AG04450 (cell line): ENCODE results near the gene LIMK2. TPM values are rescaled to one million over a fixed set of nuclear protein-coding genes. Genes with fewer than 3 reads are reported as not detected.
A peak's percentile ranks its signal among the peaks of the same experiment; 100 is the strongest.

ENCODE experiments used
- CTCF ChIA-PET: fragments of 300-600, 350-600 bp; formaldehyde crosslinking; extraction: SDS; loops from one replicate; lab custom pipeline; 2022; ENCODE audit warnings: antibody characterized with exemption, inconsistent platforms; lab: Charles Lee
- POLR2A ChIA-PET: fragments of 350-600 bp; formaldehyde crosslinking; extraction: SDS; loops from one replicate; lab custom pipeline; 2021; ENCODE audit warnings: antibody characterized with exemption, inconsistent platforms; lab: Yijun Ruan, JAX
- DNase-seq: peaks from one replicate; pipeline ENCODE4 v3.0.0-alpha.2; 2011; ENCODE audit warnings: low read depth, low spot score
- H3K27ac ChIP-seq: one replicate; pipeline ENCODE4 v1.5.1; 2012; ENCODE audit warnings: low read depth, low read length, control low read depth
- H3K27me3 ChIP-seq: one replicate; pipeline ENCODE4 v1.6.0; 2012; ENCODE audit warnings: low read length; ENCODE audit not compliant: control insufficient read depth, insufficient read depth
- H3K4me3 ChIP-seq: 2 replicates; pipeline ENCODE4 v1.5.1; 2011; ENCODE audit warnings: mild to moderate bottlenecking, low read depth, low read length, control low read depth
- H3K9me3 ChIP-seq: 2 replicates; pipeline ENCODE4 v1.5.1; 2012; ENCODE audit warnings: low read length; ENCODE audit not compliant: control insufficient read depth, insufficient read depth
- CTCF ChIP-seq: IDR thresholded peaks from 2 replicates; pipeline ENCODE4 v1.5.1; 2011; ENCODE audit warnings: low read depth, low read length, control low read depth, inconsistent platforms
- polyA plus RNA-seq: library from polyadenylated mRNA; depleted of rRNA; stranded (reverse); fragments of >200 nt; gene quantifications from 2 replicates; pipeline ENCODE4 v1.2.3, GENCODE V29; 2011

Gene LIMK2
- polyA plus RNA-seq, 1 experiment = 5.0 TPM

GRCh38 chr22:31176923-31177322 is 35.2 kb upstream of the LIMK2 start:
- Histone ChIP-seq H3K27ac (peak overlapping the region; percentile 90), H3K27me3 (no peaks in the 10 kb centered on the region), H3K9me3 (no peaks in the 10 kb centered on the region), H3K4me3 (no peak overlapping the region)
- POLR2A ChIA-PET = interaction anchor here (1.0 kb wide), 1 partner anchor 21 kb away, joined by 3 read pairs; no protein-coding TSS in a partner anchor
- no peak for TF ChIP-seq CTCF
- CTCF ChIA-PET = interaction anchor here (1.3 to 2.8 kb wide), 3 partner anchors 11 to 115 kb away, joined by 3 to 13 read pairs (median 3); partner anchors contain the start of genes PIK3IP1 and SELENOM
- DNase-seq = no peak

- CTCF ChIA-PET = interaction anchor here (1.0 to 2.8 kb wide), 6 partner anchors 10 to 114 kb away, joined by 3 to 13 read pairs (median 4); partner anchors contain the start of genes PIK3IP1 and SELENOM
- no peak overlapping the region for H3K4me3 ChIP-seq
- peak; percentile 83 for DNase-seq
- H3K9me3 ChIP-seq = no peaks in the 10 kb centered on the region
- peak overlapping the region; percentile 90 for H3K27ac ChIP-seq
- H3K27me3 ChIP-seq = no peaks in the 10 kb centered on the region
- peak; percentile 12; the same call in 1 of the 2 replicates for TF ChIP-seq CTCF
- POLR2A ChIA-PET = interaction anchor here (0.6 to 1.0 kb wide), 2 partner anchors 22 to 314 kb away, joined by 3 read pairs; no protein-coding TSS in a partner anchor
Observed at GRCh38 chr22:31177420-31178162, 34.5 kb upstream of the LIMK2 start.

GRCh38 chr22:31178859-31179258 is 33.2 kb upstream of the LIMK2 start:
- Histone ChIP-seq H3K27me3 (no peaks in the 10 kb centered on the region), H3K4me3 (no peak overlapping the region), H3K9me3 (no peaks in the 10 kb centered on the region), H3K27ac (peak overlapping the region; percentile 21)
- no peak for DNase-seq
- CTCF ChIA-PET = interaction anchor here (1.1 to 2.8 kb wide), 5 partner anchors 13 to 93 kb away, joined by 3 to 13 read pairs (median 3); partner anchors contain the start of genes LIMK2 and SELENOM
- TF ChIP-seq CTCF = no peak
- POLR2A ChIA-PET = no interaction called here

GRCh38 chr22:31179345-31179744 is 32.8 kb upstream of the LIMK2 start:
- no peak for DNase-seq
- Histone ChIP-seq H3K4me3 (no peak overlapping the region), H3K27me3 (no peaks in the 10 kb centered on the region), H3K9me3 (peaks cover 3% of the 10 kb centered on the region; the same call in 1 of the 2 replicates), H3K27ac (no peak overlapping the region)
- TF ChIP-seq CTCF = no peak
- ChIA-PET CTCF (interaction anchor here (1.1 to 1.5 kb wide), 2 partner anchors 33 to 93 kb away, joined by 3 read pairs; partner anchors contain the start of gene LIMK2), POLR2A (no interaction called here)

GRCh38 chr22:31184015-31184414 is 28.1 kb upstream of the LIMK2 start:
- Histone ChIP-seq H3K9me3 (peaks cover 3% of the 10 kb centered on the region; the same call in 1 of the 2 replicates), H3K4me3 (no peak overlapping the region), H3K27me3 (no peaks in the 10 kb centered on the region), H3K27ac (no peak overlapping the region)
- CTCF ChIA-PET = no interaction called here
- POLR2A ChIA-PET = no interaction called here
- TF ChIP-seq CTCF = no peak
- DNase-seq = no peak
